Measurements from ENCODE around the gene PIGU.

Gene PIGU

GRCh38 chr20:34549291-34549928, 127.5 kb downstream of the PIGU start:
- DNase-seq, result no peak

- DNase-seq, result no peak
Observed at GRCh38 chr20:34547844-34548613, 128.9 kb downstream of the PIGU start.

GRCh38 chr20:34546751-34547181, 130.1 kb downstream of the PIGU start:
- no peak for DNase-seq

GRCh38 chr20:34544109-34544796, 132.6 kb downstream of the PIGU start:
- DNase-seq, result no peak

- no peak for DNase-seq
Observed at GRCh38 chr20:34543463-34544056, 133.3 kb downstream of the PIGU start.

GRCh38 chr20:34542439-34542838, 134.5 kb downstream of the PIGU start:
- DNase-seq, result no peak

GRCh38 chr20:34541917-34542316, 135.0 kb downstream of the PIGU start:
- no peak for DNase-seq

GRCh38 chr20:34541264-34541901, 135.5 kb downstream of the PIGU start:
- no peak for DNase-seq

- no peak for DNase-seq
Observed at GRCh38 chr20:34540596-34541263, 136.2 kb downstream of the PIGU start.

GRCh38 chr20:34539756-34540155, 137.1 kb downstream of the PIGU start:
- no peak for DNase-seq

GRCh38 chr20:34538671-34539123, 138.2 kb downstream of the PIGU start:
- peak; percentile 54 for DNase-seq

- DNase-seq, result no peak
Observed at GRCh38 chr20:34537651-34538050, 139.2 kb downstream of the PIGU start.

GRCh38 chr20:34536798-34537394, 140.0 kb downstream of the PIGU start:
- no peak for DNase-seq

- DNase-seq, result no peak
Observed at GRCh38 chr20:34535857-34536256, 141.0 kb downstream of the PIGU start.

GRCh38 chr20:34535301-34535840, 141.5 kb downstream of the PIGU start:
- DNase-seq, result no peak

- no peak for DNase-seq
Observed at GRCh38 chr20:34534391-34535165, 142.3 kb downstream of the PIGU start.

GRCh38 chr20:34532756-34533155, 144.1 kb downstream of the PIGU start:
- no peak for DNase-seq

- DNase-seq, result no peak
Observed at GRCh38 chr20:34532320-34532719, 144.6 kb downstream of the PIGU start.

GRCh38 chr20:34531608-34532265, 145.2 kb downstream of the PIGU start:
- DNase-seq, result no peak

- DNase-seq, result no peak
Observed at GRCh38 chr20:34530342-34530741, 146.6 kb downstream of the PIGU start.

Measured in fibroblast of skin of abdomen (primary cell).